Mucosa of rectum (tissue), 2 donors: ENCODE results near the gene RBM20.

Experiments
- H3K27ac ChIP-seq, 2 donors: one replicate each; pipeline ENCODE4 v1.7.0; 2013; ENCODE audit warnings: inconsistent platforms in 2 of 2, low read depth in 2 of 2, low read length in 2 of 2
- H3K27me3 ChIP-seq, 2 donors: one replicate each; pipeline ENCODE4 v1.7.0; 2013; ENCODE audit warnings: low read length in 2 of 2; ENCODE audit not compliant: control insufficient read depth in 2 of 2, insufficient read depth in 2 of 2
- H3K36me3 ChIP-seq, 2 donors: one replicate each; pipeline ENCODE4 v1.7.0; 2013; ENCODE audit warnings: low read length in 2 of 2; ENCODE audit not compliant: control insufficient read depth in 2 of 2, insufficient read depth in 2 of 2
- H3K4me1 ChIP-seq, 2 donors: one replicate each; pipeline ENCODE4 v1.7.0; 2013; ENCODE audit warnings: low read length in 2 of 2, mild to moderate bottlenecking in 1 of 2; ENCODE audit not compliant: control insufficient read depth in 2 of 2, insufficient read depth in 2 of 2
- H3K4me3 ChIP-seq, 2 donors: one replicate each; pipeline ENCODE4 v1.7.0; 2013; ENCODE audit warnings: low read length in 2 of 2
- H3K9ac ChIP-seq, 2 donors: one replicate each; pipeline ENCODE4 v1.7.0; 2013; ENCODE audit warnings: low read length in 2 of 2, low read depth in 1 of 2, mild to moderate bottlenecking in 1 of 2
- H3K9me3 ChIP-seq, 2 donors: one replicate each; pipeline ENCODE4 v1.7.0; 2013; ENCODE audit warnings: low read length in 2 of 2; ENCODE audit not compliant: control insufficient read depth in 2 of 2
- donor health status: healthy.
- donor health status: Normal muscosa, but diverticular disease.

The RBM20 gene

GRCh38 chr10:110647136-110647430, 2.9 kb downstream of the RBM20 start:
- peaks cover 6 to 8% of the 10 kb centered on the region in 2 donors for H3K4me1 ChIP-seq
- H3K27me3 ChIP-seq: peaks cover 39 to 56% of the 10 kb centered on the region in 2 donors
- H3K27ac ChIP-seq: no peak overlapping the region

GRCh38 chr10:110648692-110649346, 4.7 kb downstream of the RBM20 start:
- Histone ChIP-seq H3K9me3 (no peaks in the 10 kb centered on the region), H3K9ac (no peak overlapping the region), H3K4me3 (no peak overlapping the region), H3K27me3 (peaks cover 32 to 44% of the 10 kb centered on the region in 2 donors), H3K27ac (no peak overlapping the region), H3K36me3 (no peaks in the 10 kb centered on the region), H3K4me1 (peaks cover 1 to 5% of the 10 kb centered on the region in 2 donors)

More at GRCh38 chr10:110647136-110647430, 2.9 kb downstream of the RBM20 start:
- H3K36me3 ChIP-seq: no peaks in the 10 kb centered on the region
- H3K9ac ChIP-seq: no peak overlapping the region
- no peak overlapping the region for H3K4me3 ChIP-seq
- H3K9me3 ChIP-seq: no peaks in the 10 kb centered on the region

- Histone ChIP-seq H3K27ac (no peak overlapping the region), H3K27me3 (peaks cover 32 to 41% of the 10 kb centered on the region in 2 donors), H3K4me3 (no peak overlapping the region), H3K36me3 (no peaks in the 10 kb centered on the region), H3K9ac (no peak overlapping the region), H3K4me1 (peaks cover 0 to 2% of the 10 kb centered on the region in 2 donors), H3K9me3 (no peaks in the 10 kb centered on the region)
Measured at GRCh38 chr10:110649347-110650264, 5.5 kb downstream of the RBM20 start.

GRCh38 chr10:110650265-110650668, 6.1 kb downstream of the RBM20 start:
- H3K9ac ChIP-seq: no peak overlapping the region
- no peaks in the 10 kb centered on the region for H3K9me3 ChIP-seq
- peaks cover 28 to 34% of the 10 kb centered on the region in 2 donors for H3K27me3 ChIP-seq
- no peak overlapping the region for H3K27ac ChIP-seq
- no peaks in the 10 kb centered on the region for H3K36me3 ChIP-seq
- no peak overlapping the region for H3K4me3 ChIP-seq
- H3K4me1 ChIP-seq: peaks cover 0 to 2% of the 10 kb centered on the region in 2 donors

- no peaks in the 10 kb centered on the region for H3K9me3 ChIP-seq
- H3K27ac ChIP-seq: no peak overlapping the region
- H3K36me3 ChIP-seq: no peaks in the 10 kb centered on the region
- peaks cover 0 to 2% of the 10 kb centered on the region in 2 donors for H3K4me1 ChIP-seq
- peaks cover 23 to 30% of the 10 kb centered on the region in 2 donors for H3K27me3 ChIP-seq
- no peak overlapping the region for H3K9ac ChIP-seq
- no peak overlapping the region for H3K4me3 ChIP-seq
Measured at GRCh38 chr10:110651044-110651958, 7.2 kb downstream of the RBM20 start.

GRCh38 chr10:110652475-110653118, 8.5 kb downstream of the RBM20 start:
- Histone ChIP-seq H3K9me3 (no peaks in the 10 kb centered on the region), H3K9ac (no peak overlapping the region), H3K4me3 (no peak overlapping the region), H3K27me3 (peaks cover 21% of the 10 kb centered on the region in 2 donors), H3K27ac (no peak overlapping the region), H3K4me1 (peaks cover 0 to 2% of the 10 kb centered on the region in 2 donors), H3K36me3 (no peaks in the 10 kb centered on the region)

- Histone ChIP-seq H3K36me3 (no peaks in the 10 kb centered on the region), H3K9ac (no peak overlapping the region), H3K4me3 (no peak overlapping the region), H3K27me3 (peaks cover 10 to 12% of the 10 kb centered on the region in 2 donors), H3K27ac (no peak overlapping the region), H3K4me1 (peaks cover 0 to 2% of the 10 kb centered on the region in 2 donors), H3K9me3 (no peaks in the 10 kb centered on the region)
Measured at GRCh38 chr10:110655320-110655719, 11.2 kb downstream of the RBM20 start.

- Histone ChIP-seq H3K9ac (no peak overlapping the region), H3K27ac (no peak overlapping the region), H3K4me3 (no peak overlapping the region), H3K36me3 (no peaks in the 10 kb centered on the region), H3K4me1 (peaks cover 0 to under 1% of the 10 kb centered on the region in 2 donors), H3K27me3 (peaks cover 5 to 8% of the 10 kb centered on the region in 2 donors), H3K9me3 (no peaks in the 10 kb centered on the region)
Measured at GRCh38 chr10:110656612-110657011, 12.5 kb downstream of the RBM20 start.

GRCh38 chr10:110657973-110658691, 14.0 kb downstream of the RBM20 start:
- no peaks in the 10 kb centered on the region for H3K9me3 ChIP-seq
- no peaks in the 10 kb centered on the region for H3K36me3 ChIP-seq
- H3K27ac ChIP-seq: no peak overlapping the region
- peaks cover 5 to 8% of the 10 kb centered on the region in 2 donors for H3K27me3 ChIP-seq
- H3K4me1 ChIP-seq: no peaks in the 10 kb centered on the region
- H3K9ac ChIP-seq: no peak overlapping the region
- no peak overlapping the region for H3K4me3 ChIP-seq
